HepG2 (cell line): ENCODE results near the gene ITGB6. TPM values are rescaled to one million over a fixed set of nuclear protein-coding genes. Genes with fewer than 3 reads are reported as not detected.

Experiments
- ATAC-seq: fragments of 200-7000 bp; cut with Tn5 transposase; 3 replicates; pipeline ENCODE4 v1.9.1; 2020; ENCODE audit warnings: mild to moderate bottlenecking, moderate library complexity
- BruUV-seq: library from RNA; stranded (reverse); fragments of 400-500 nt; replicated peaks from 2 replicates; lab custom pipeline; 2021; lab: Mats Ljungman, UMichigan
- CTCF ChIA-PET: fragments of 300-600 bp; formaldehyde crosslinking; extraction: SDS; loops from one replicate; lab custom pipeline; 2021; ENCODE audit warnings: low total read pairs, inconsistent platforms, low intra/inter-chr PET ratio; lab: Yijun Ruan, JAX
- POLR2A ChIA-PET: fragments of 350-600 bp; sonication (Branson Sonifier 250); formaldehyde crosslinking; loops from one replicate; lab custom pipeline; 2020; ENCODE audit warnings: antibody characterized with exemption, inconsistent platforms; lab: Yijun Ruan, JAX
- DNase-seq: peaks from one replicate; pipeline ENCODE4 v3.0.0-alpha.2; 2015; ENCODE audit warnings: low spot score
- FAIRE-seq: peaks from 3 replicates; lab custom pipeline; 2011; peaks lifted over from hg19 to GRCh38; lab: Jason Lieb, UNC
- H2AFZ ChIP-seq: one replicate; pipeline ENCODE4 v1.6.1; 2011; ENCODE audit warnings: low read length, inconsistent platforms
- H3K27ac ChIP-seq: fragments of 300-600 bp; 3 replicates; pipeline ENCODE4 v1.8.0; 2011; ENCODE audit warnings: mixed run types, mild to moderate bottlenecking, mixed read lengths, low read length, inconsistent platforms; ENCODE audit not compliant: insufficient read depth; ENCODE audit errors: extremely low read length
- H3K27me3 ChIP-seq, 2 experiments: fragments of 200-600 bp in 1 of 2; 2 replicates in 1 of 2; 3 replicates in 1 of 2; pipeline versions ENCODE4 v1.6.0 to v1.8.0; 2011; ENCODE audit warnings: low read length in 2 of 2, mild to moderate bottlenecking in 2 of 2, moderate library complexity in 2 of 2, inconsistent platforms in 1 of 2; ENCODE audit not compliant: insufficient read depth in 2 of 2, control insufficient read depth in 1 of 2
- H3K36me3 ChIP-seq, 2 experiments: fragments of 200-600 bp in 1 of 2; replicated peaks in 1 of 2; 2 replicates in 1 of 2; 3 replicates in 1 of 2; pipeline versions ENCODE4 v1.5.1 to v1.8.0; 2011; ENCODE audit warnings: low read length in 2 of 2, inconsistent platforms in 1 of 2; ENCODE audit not compliant: insufficient read depth in 2 of 2, control insufficient read depth in 1 of 2
- H3K4me1 ChIP-seq: 2 replicates; pipeline ENCODE4 v1.5.1; 2012; ENCODE audit warnings: low read length, inconsistent platforms; ENCODE audit not compliant: insufficient read depth
- H3K4me2 ChIP-seq: 2 replicates; pipeline ENCODE4 v1.6.0; 2011; ENCODE audit warnings: low read depth, low read length, inconsistent platforms
- H3K4me3 ChIP-seq, 3 experiments: fragments of 200-600 bp in 1 of 3; sonication (generic), shearing (Covaris generic) in 1 of 3; replicated peaks in 1 of 3; 2 replicates each; pipeline ENCODE4 v1.5.1; 2011 to 2016; ENCODE audit warnings: low read length in 3 of 3, inconsistent platforms in 2 of 3, low read depth in 2 of 3, mild to moderate bottlenecking in 2 of 3, control low read depth in 1 of 3, mixed read lengths in 1 of 3; ENCODE audit not compliant: insufficient read depth in 1 of 3
- H3K79me2 ChIP-seq: one replicate; pipeline ENCODE4 v1.6.1; 2011; ENCODE audit warnings: low read length, inconsistent platforms; ENCODE audit not compliant: insufficient read depth
- H3K9ac ChIP-seq: 2 replicates; pipeline ENCODE4 v1.6.0; 2011; ENCODE audit warnings: mild to moderate bottlenecking, low read depth, low read length, inconsistent platforms; ENCODE audit not compliant: insufficient read depth
- H3K9me3 ChIP-seq: 2 replicates; pipeline ENCODE4 v1.5.1; 2012; ENCODE audit warnings: mild to moderate bottlenecking, low read length
- H4K20me1 ChIP-seq: 2 replicates; pipeline ENCODE4 v1.6.0; 2011; ENCODE audit warnings: inconsistent platforms, mild to moderate bottlenecking, low read length, moderate library complexity; ENCODE audit not compliant: insufficient read depth
- HOXA5 ChIP-seq: sonication (generic); formaldehyde crosslinking; IDR thresholded peaks from 2 replicates; pipeline ENCODE4 v1.4.0; 2020; ENCODE audit warnings: missing genetic modification reagents
- MEIS2 ChIP-seq: sonication (generic); formaldehyde crosslinking; IDR thresholded peaks from 2 replicates; pipeline ENCODE4 v1.9.0; 2021; ENCODE audit warnings: mild to moderate bottlenecking, missing genetic modification reagents
- NCOA1 ChIP-seq: sonication (generic); formaldehyde crosslinking; IDR thresholded peaks from 2 replicates; pipeline ENCODE4 v1.9.0; 2021; ENCODE audit warnings: missing genetic modification reagents
- RBM22 ChIP-seq: fragments of 200-400 bp; formaldehyde crosslinking; optimal IDR thresholded peaks from 2 replicates; pipeline ENCODE3; 2017; ENCODE audit warnings: mild to moderate bottlenecking, low read length, moderate library complexity
- TFE3 ChIP-seq: IDR thresholded peaks from 2 replicates; pipeline ENCODE4 v1.6.1; 2016
- ZBTB7A ChIP-seq: sonication (generic); formaldehyde crosslinking; IDR thresholded peaks from 2 replicates; pipeline ENCODE4 v1.8.0; 2022; ENCODE audit warnings: mild to moderate bottlenecking, missing genetic modification reagents
- ZNF839 ChIP-seq: sonication (generic); formaldehyde crosslinking; IDR thresholded peaks from 2 replicates; pipeline ENCODE4 v1.4.0; 2020; ENCODE audit warnings: missing genetic modification reagents, mild to moderate bottlenecking, borderline replicate concordance
- WGBS: methylation state at CpG from one replicate; pipeline ENCODE4 v1.1.6; 2017; ENCODE audit warnings: low lambda C conversion rate; 5-methylcytosine and 5-hydroxymethylcytosine counted together
- in situ Hi-C: cut with HindIII; loops from 2 replicates; pipeline ENCODE4 v1.10.0; 2017; ENCODE audit warnings: low pct_unique_long_range_greater_than_20kb; ENCODE audit not compliant: extremely low pct_ligation_motif_present
- intact Hi-C: fragments of 100-400 bp; cut with micrococcal nuclease; formaldehyde crosslinking; loops from one replicate; pipeline ENCODE4 v1.10.0; 2022; ENCODE audit not compliant: unreplicated experiment
- polyA plus RNA-seq, 8 experiments: library from polyadenylated mRNA; depleted of rRNA in 3 of 8; stranded (reverse) in 7 of 8; unstranded in 1 of 8; fragments of >200 nt; fragmentation: Illumina TruSeq in 4 of 8; extraction: Trizol in 4 of 8; gene quantifications; 2 replicates each; pipeline versions ENCODE4 v1.2.1 to v1.2.3, GENCODE V29; 2011 to 2016; ENCODE audit warnings: low read depth in 4 of 8, missing spikeins in 1 of 8, mixed read lengths in 1 of 8; ENCODE audit not compliant: insufficient read depth in 1 of 8
- total RNA-seq, 5 experiments: library from RNA; depleted of rRNA; stranded (reverse); fragments of >200 nt; fragmentation: Illumina TruSeq; extraction: Trizol; gene quantifications; 2 replicates each; pipeline ENCODE4 v1.2.3, GENCODE V29; 2016; ENCODE audit warnings: low read depth in 1 of 5

Gene ITGB6
- total and polyA plus RNA-seq, 2 of the 13 experiments (the other 11 are each of a cell fraction or from before 2014, with no cell fraction given): not detected

- FAIRE-seq: no peak
- Histone ChIP-seq H2AFZ (no peak overlapping the region), H3K79me2 (no peaks in the 10 kb centered on the region), H3K9ac (no peak overlapping the region), H4K20me1 (no peaks in the 10 kb centered on the region), H3K4me2 (no peak overlapping the region), H3K9me3 (no peaks in the 10 kb centered on the region), H3K36me3 (no peaks in the 10 kb centered on the region), H3K27ac (no peak overlapping the region), H3K27me3 (peaks cover 0 to 13% of the 10 kb centered on the region in 2 experiments; a peak in 3 of 5 replicates), H3K4me3 (no peak overlapping the region), H3K4me1 (peaks cover 11% of the 10 kb centered on the region; the same call in 1 of the 2 replicates)
- in situ Hi-C loops: no loop called here
- TF ChIP-seq ZNF839 (CRISPR knock-in tag): no peak
- TF ChIP-seq HOXA5: no peak
- TF ChIP-seq MEIS2 (CRISPR knock-in tag): no peak
- no peak for TF ChIP-seq TFE3 (CRISPR knock-in tag)
- no peak for TF ChIP-seq NCOA1 (CRISPR knock-in tag)
- TF ChIP-seq ZBTB7A: no peak
- no peak for TF ChIP-seq RBM22
- no peak for ATAC-seq
- 34% methylated on average over 7 of the region's 7 CpGs for WGBS
- POLR2A ChIA-PET: no interaction called here
- CTCF ChIA-PET: no interaction called here
- intact Hi-C loops: no loop called here
- BruUV-seq: no TSS peak
- DNase-seq: no peak
These were observed 144.9 kb downstream of the ITGB6 start for GRCh38 chr2:160054984-160055725.
